GM10248 (cell line): ENCODE data around the gene SLFN14.
"Not testable (repeated sequence)": the region's sequence is repeated elsewhere in the genome, so short reads cannot be mapped to it uniquely, and the experiment has no call there.

ENCODE experiments used
- CTCF ChIA-PET: fragments of 300-600 bp; sonication (Branson Sonifier 250); formaldehyde crosslinking; extraction: SDS; loops from one replicate; lab custom pipeline; 2021; ENCODE audit warnings: antibody characterized with exemption; lab: Yijun Ruan, JAX
- POLR2A ChIA-PET: fragments of 350-650 bp; sonication (Branson Sonifier 250); formaldehyde crosslinking; extraction: SDS; loops from one replicate; lab custom pipeline; 2020; ENCODE audit warnings: antibody characterized with exemption; lab: Yijun Ruan, JAX
- DNase-seq: peaks from one replicate; pipeline ENCODE4 v3.0.0; 2012; ENCODE audit errors: extremely low spot score
- TF ChIP-seq, protein P1 (sequence below): IDR thresholded peaks from 2 replicates; pipeline ENCODE4 v1.5.1; 2012; ENCODE audit warnings: mild to moderate bottlenecking, low read depth; ENCODE audit errors: extremely low read depth, missing control alignments, control extremely low read depth

SLFN14 gene

DNA sequence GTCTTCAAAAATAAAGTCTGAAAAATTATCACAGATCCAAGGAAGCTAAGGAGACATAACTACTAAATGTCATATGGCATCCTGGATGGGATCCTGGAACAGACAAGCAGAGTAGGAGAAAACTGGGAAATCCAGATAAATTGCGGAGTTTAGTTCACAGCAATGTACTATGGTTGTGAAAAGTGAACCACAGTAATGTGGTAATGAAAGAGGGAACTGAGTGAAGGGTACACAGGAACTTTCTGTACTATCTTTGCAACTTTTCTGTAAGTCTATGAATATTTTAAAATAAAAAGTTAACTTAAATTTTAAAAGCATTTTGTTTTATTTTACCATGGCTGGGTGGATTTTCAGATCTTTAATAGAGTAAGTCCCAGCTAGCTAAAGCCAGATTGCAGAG is 39.5 kb downstream of the SLFN14 start:
- ChIA-PET CTCF (interaction anchor here (1.1 to 4.6 kb wide), 3 partner anchors 13 to 265 kb away, joined by 3 to 17 read pairs (median 6); no protein-coding TSS in a partner anchor), POLR2A (no interaction called here)
- DNase-seq: no peak
- TF ChIP-seq, protein P1, sequence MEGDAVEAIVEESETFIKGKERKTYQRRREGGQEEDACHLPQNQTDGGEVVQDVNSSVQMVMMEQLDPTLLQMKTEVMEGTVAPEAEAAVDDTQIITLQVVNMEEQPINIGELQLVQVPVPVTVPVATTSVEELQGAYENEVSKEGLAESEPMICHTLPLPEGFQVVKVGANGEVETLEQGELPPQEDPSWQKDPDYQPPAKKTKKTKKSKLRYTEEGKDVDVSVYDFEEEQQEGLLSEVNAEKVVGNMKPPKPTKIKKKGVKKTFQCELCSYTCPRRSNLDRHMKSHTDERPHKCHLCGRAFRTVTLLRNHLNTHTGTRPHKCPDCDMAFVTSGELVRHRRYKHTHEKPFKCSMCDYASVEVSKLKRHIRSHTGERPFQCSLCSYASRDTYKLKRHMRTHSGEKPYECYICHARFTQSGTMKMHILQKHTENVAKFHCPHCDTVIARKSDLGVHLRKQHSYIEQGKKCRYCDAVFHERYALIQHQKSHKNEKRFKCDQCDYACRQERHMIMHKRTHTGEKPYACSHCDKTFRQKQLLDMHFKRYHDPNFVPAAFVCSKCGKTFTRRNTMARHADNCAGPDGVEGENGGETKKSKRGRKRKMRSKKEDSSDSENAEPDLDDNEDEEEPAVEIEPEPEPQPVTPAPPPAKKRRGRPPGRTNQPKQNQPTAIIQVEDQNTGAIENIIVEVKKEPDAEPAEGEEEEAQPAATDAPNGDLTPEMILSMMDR: no peak

DNA sequence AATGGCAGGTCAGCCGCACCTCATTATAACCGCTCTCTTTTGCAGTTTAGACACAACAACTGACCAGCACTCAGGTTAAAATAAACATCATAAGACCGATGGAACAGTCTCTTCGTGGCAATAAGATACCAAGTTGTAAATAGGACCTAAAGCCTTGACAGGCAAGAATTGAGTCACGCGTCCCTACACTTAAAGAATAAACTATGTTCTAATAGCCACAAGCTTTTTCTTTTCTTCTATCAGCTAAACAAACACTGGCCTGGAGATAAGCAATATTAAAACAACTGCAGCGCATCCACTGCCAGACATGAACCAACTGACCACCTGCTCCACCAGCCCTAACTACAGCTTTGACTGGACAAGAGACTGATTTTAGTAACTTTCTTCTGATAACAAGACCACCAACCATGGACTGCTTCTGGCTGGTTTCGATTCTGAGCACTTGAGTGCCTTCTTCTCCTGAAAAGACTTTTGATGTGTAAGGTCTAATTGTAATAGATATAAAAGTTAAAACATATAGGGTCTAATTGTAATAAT is 40.6 kb downstream of the SLFN14 start:
- POLR2A ChIA-PET: no interaction called here
- CTCF ChIA-PET: interaction anchor here (0.8 to 1.4 kb wide), 2 partner anchors 12 to 13 kb away, joined by 3 to 6 read pairs; no protein-coding TSS in a partner anchor
- DNase-seq: no peak

DNA sequence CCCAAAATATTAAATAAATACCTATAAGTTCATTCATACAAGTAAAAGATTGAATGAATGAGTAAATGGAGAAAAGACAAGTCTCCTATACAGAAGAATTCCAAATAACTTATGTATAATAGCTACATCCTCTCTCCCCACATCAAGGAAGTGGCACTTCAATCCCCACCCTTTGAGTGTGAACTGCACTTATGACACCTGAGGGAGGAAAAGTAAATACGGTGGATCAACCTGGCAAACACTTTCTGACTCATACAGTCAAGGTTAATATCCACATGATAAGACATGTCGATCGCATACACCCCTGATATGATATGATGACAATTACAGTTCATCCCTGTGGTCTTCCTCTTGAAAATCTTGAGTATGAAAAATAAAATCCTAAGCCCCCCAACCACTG is 41.2 kb downstream of the SLFN14 start:
- ChIA-PET CTCF (interaction anchor here (1.4 kb wide), 1 partner anchor 14 kb away, joined by 6 read pairs; no protein-coding TSS in a partner anchor), POLR2A (no interaction called here)
- DNase-seq: no peak

More for the DNA sequence above, 40.6 kb downstream of the SLFN14 start:
- TF ChIP-seq, protein P1: no peak

DNA sequence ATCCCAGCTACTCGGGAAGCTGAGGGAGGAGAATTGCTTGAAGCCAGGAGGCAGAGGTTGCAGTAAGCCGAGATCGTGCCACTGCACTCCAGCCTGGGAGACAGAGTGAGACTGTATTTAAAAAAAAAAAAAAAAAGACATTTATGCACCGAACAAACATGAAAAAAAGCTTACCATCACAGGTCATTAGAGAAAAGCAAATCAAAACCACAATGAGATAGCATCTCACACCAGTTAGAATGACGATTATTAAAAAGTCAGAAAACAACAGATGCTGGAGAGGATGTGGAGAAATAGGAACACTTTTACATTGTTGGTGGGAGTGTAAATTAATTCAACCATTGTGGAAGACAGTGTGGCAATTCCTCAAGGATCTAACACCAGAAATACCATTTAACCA is 42.2 kb downstream of the SLFN14 start:
- POLR2A ChIA-PET, DNase-seq: not testable (repeated sequence)
- CTCF ChIA-PET: interaction anchor here (1.5 kb wide), 1 partner anchor 15 kb away, joined by 7 read pairs; no protein-coding TSS in a partner anchor

More for the DNA sequence above, 41.2 kb downstream of the SLFN14 start:
- TF ChIP-seq, protein P1: no peak

DNA sequence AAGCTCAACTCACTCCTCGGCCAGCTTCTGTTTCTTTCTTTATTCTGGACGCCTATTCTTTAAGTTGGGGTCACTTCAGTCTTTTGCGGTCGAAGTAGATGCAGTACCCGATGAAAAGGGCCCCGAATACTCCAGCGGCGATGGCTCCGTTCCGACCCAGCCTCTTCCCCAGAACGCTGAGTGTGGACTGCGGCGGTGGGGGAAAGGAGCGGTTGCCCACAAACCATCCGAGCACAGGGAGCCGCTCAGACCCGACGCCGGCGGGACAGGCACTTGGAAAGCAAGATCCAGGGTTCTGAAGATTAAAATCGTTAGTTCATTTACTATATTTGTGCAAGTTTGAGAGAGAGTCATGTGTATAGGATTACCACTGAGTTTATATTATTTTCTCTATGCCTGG is 45.6 kb downstream of the SLFN14 start:
- no peak for DNase-seq
- POLR2A ChIA-PET: no interaction called here
- TF ChIP-seq, protein P1: no peak
- CTCF ChIA-PET: interaction anchor here (0.9 kb wide), 1 partner anchor 18 kb away, joined by 3 read pairs; no protein-coding TSS in a partner anchor

DNA sequence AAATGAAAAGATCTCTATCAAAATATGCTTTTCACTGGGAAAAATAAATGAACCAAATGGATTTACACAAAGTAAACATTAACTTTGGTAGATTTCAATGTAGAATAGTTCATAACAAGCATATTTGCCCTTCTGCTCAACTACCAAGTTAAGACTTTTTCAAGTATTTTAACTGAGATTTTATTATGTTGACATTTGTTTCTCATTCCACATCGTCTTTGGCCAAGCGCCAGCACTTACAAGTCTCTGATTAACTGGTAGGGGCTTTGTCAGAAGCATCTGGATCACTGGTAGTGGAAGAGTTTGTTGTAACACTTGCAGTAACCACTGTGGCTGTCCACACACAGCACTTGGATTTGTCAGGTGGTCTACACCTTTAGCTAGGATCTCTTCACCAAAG is 46.1 kb downstream of the SLFN14 start:
- DNase-seq: no peak
- CTCF ChIA-PET: interaction anchor here (0.9 to 1.1 kb wide), 2 partner anchors 16 to 19 kb away, joined by 3 read pairs; no protein-coding TSS in a partner anchor
- POLR2A ChIA-PET: no interaction called here
- TF ChIP-seq, protein P1: no peak
